Duodenal mucosa (tissue), 2 donors: Measurements from ENCODE around the gene ACACB.
A peak's percentile ranks its signal among the peaks of the same experiment; 100 is the strongest.

Experiments
- H3K27ac ChIP-seq: one replicate; pipeline ENCODE4 v1.7.0; 2013; ENCODE audit warnings: low read depth, low read length
- H3K27me3 ChIP-seq, 2 donors: one replicate each; pipeline ENCODE4 v1.7.0; 2013; ENCODE audit warnings: low read length in 2 of 2, control low read depth in 1 of 2; ENCODE audit not compliant: insufficient read depth in 2 of 2, control insufficient read depth in 1 of 2
- H3K36me3 ChIP-seq, 2 donors: one replicate each; pipeline ENCODE4 v1.7.0; 2013; ENCODE audit warnings: low read length in 2 of 2, control low read depth in 1 of 2; ENCODE audit not compliant: insufficient read depth in 2 of 2, control insufficient read depth in 1 of 2
- H3K4me1 ChIP-seq, 2 donors: one replicate each; pipeline ENCODE4 v1.7.0; 2013; ENCODE audit warnings: low read length in 2 of 2, control low read depth in 1 of 2; ENCODE audit not compliant: insufficient read depth in 2 of 2, control insufficient read depth in 1 of 2
- H3K4me3 ChIP-seq, 2 donors: one replicate each; pipeline ENCODE4 v1.7.0; 2013; ENCODE audit warnings: low read length in 2 of 2, low read depth in 1 of 2
- H3K9ac ChIP-seq, 2 donors: one replicate each; pipeline ENCODE4 v1.7.0; 2013; ENCODE audit warnings: low read length in 2 of 2, low read depth in 1 of 2
- H3K9me3 ChIP-seq, 2 donors: one replicate each; pipeline ENCODE4 v1.7.0; 2013; ENCODE audit warnings: low read length in 2 of 2, control low read depth in 1 of 2; ENCODE audit not compliant: control insufficient read depth in 1 of 2

The ACACB gene

GRCh38 chr12:109310247-109311125 lies 194.1 kb downstream of the ACACB start:
- no peak overlapping the region for H3K9ac ChIP-seq
- no peak overlapping the region for H3K27ac ChIP-seq
- peaks cover 7 to 8% of the 10 kb centered on the region in 2 donors for H3K4me1 ChIP-seq
- H3K9me3 ChIP-seq, result no peaks in the 10 kb centered on the region
- peaks cover 52 to 53% of the 10 kb centered on the region in 2 donors for H3K27me3 ChIP-seq
- H3K36me3 ChIP-seq, result no peaks in the 10 kb centered on the region
- H3K4me3 ChIP-seq, result peak overlapping the region; percentile 50 to 59
